B cell (primary cell): ENCODE results near the gene SLC52A3. TPM values are rescaled to one million over a fixed set of nuclear protein-coding genes. Genes with fewer than 3 reads are reported as not detected.

Source experiments
- ATAC-seq: fragments of 200-7000 bp; cut with Tn5 transposase; one replicate; pipeline ENCODE4 v1.10.0; 2021; ENCODE audit warnings: low read depth, mild to moderate bottlenecking, moderate number of reproducible peaks, moderate library complexity
- CTCF ChIA-PET: fragments of 350-600 bp; sonication (Branson Sonifier 250); formaldehyde crosslinking; loops from one replicate; lab custom pipeline; 2021; ENCODE audit warnings: antibody characterized with exemption, inconsistent platforms; lab: Charles Lee
- POLR2A ChIA-PET: fragments of 350-600 bp; sonication (Branson Sonifier 250); formaldehyde crosslinking; loops from one replicate; lab custom pipeline; 2021; ENCODE audit warnings: antibody characterized with exemption; lab: Charles Lee
- DNase-seq: peaks from one replicate; pipeline ENCODE4 v3.0.0; 2013
- H2AFZ ChIP-seq: 2 replicates; pipeline ENCODE4 v1.6.1; 2012; ENCODE audit warnings: mild to moderate bottlenecking, low read depth, low read length; ENCODE audit not compliant: insufficient read depth, poor library complexity, severe bottlenecking
- H3K27ac ChIP-seq, 2 donors: 1 replicate in 1 of 2; 2 replicates in 1 of 2; pipeline ENCODE4 v1.5.1; 2012 to 2013; ENCODE audit warnings: low read length in 2 of 2, mild to moderate bottlenecking in 2 of 2, moderate library complexity in 1 of 2
- H3K27me3 ChIP-seq, 4 experiments: fragments of 200-600 bp in 1 of 4; sonication (generic) in 1 of 4; replicated peaks in 1 of 4; 1 replicate in 2 of 4; 2 replicates in 2 of 4; pipeline versions ENCODE4 v1.6.1 to v1.7.0; 2013 to 2016; ENCODE audit warnings: low read length in 3 of 4, mild to moderate bottlenecking in 2 of 4, mixed read lengths in 1 of 4, moderate library complexity in 1 of 4; ENCODE audit not compliant: insufficient read depth in 4 of 4, control insufficient read depth in 3 of 4; ENCODE audit errors: control extremely low read depth in 1 of 4
- H3K36me3 ChIP-seq, 2 experiments: replicated peaks in 1 of 2; 1 replicate in 1 of 2; 2 replicates in 1 of 2; pipeline versions ENCODE4 v1.6.1 to v1.7.1; 2013; ENCODE audit warnings: low read length in 1 of 2; ENCODE audit not compliant: insufficient read depth in 2 of 2, control insufficient read depth in 1 of 2; ENCODE audit errors: control extremely low read depth in 1 of 2, extremely low read depth in 1 of 2
- H3K4me1 ChIP-seq, 2 donors: fragments of 200-600 bp in 1 of 2; sonication (generic) in 1 of 2; 1 replicate in 1 of 2; 2 replicates in 1 of 2; pipeline versions ENCODE4 v1.5.1 to v1.6.1; 2013 to 2017; ENCODE audit warnings: low read length in 2 of 2; ENCODE audit not compliant: control insufficient read depth in 2 of 2, insufficient read depth in 2 of 2
- H3K4me2 ChIP-seq: replicated peaks from 2 replicates; pipeline ENCODE3; 2012; ENCODE audit warnings: mild to moderate bottlenecking, low read depth, low read length; ENCODE audit not compliant: poor library complexity, severe bottlenecking
- H3K4me3 ChIP-seq, 5 experiments: fragments of 200-600 bp in 1 of 5; sonication (generic) in 1 of 5; 1 replicate in 3 of 5; 2 replicates in 2 of 5; pipeline versions ENCODE4 v1.5.1 to v1.7.0; 2011 to 2016; ENCODE audit warnings: low read length in 4 of 5, mild to moderate bottlenecking in 4 of 5, low read depth in 2 of 5, control low read depth in 1 of 5, moderate library complexity in 1 of 5; ENCODE audit not compliant: insufficient read depth in 1 of 5; ENCODE audit errors: control extremely low read depth in 1 of 5, extremely low read depth in 1 of 5
- H3K79me2 ChIP-seq: fragments of 200-600 bp; sonication (generic); one replicate; pipeline ENCODE4 v1.6.0; 2016; ENCODE audit warnings: low read length; ENCODE audit not compliant: control insufficient read depth, insufficient read depth
- H3K9ac ChIP-seq: fragments of 200-600 bp; sonication (generic); 2 replicates; pipeline ENCODE4 v1.6.1; 2017; ENCODE audit warnings: mild to moderate bottlenecking, low read length, moderate library complexity
- H3K9me3 ChIP-seq, 3 donors: one replicate each; pipeline versions ENCODE4 v1.6.1 to v1.7.1; 2013; ENCODE audit warnings: low read length in 2 of 3; ENCODE audit not compliant: control insufficient read depth in 2 of 3, insufficient read depth in 1 of 3; ENCODE audit errors: control extremely low read depth in 1 of 3
- H4K20me1 ChIP-seq: 2 replicates; pipeline ENCODE4 v1.6.0; 2012; ENCODE audit warnings: mild to moderate bottlenecking, low read length; ENCODE audit not compliant: insufficient read depth, control insufficient read depth, poor library complexity, severe bottlenecking
- H3K27ac Mint-ChIP-seq: one replicate; pipeline ENCODE4 v1.8.0; 2021; ENCODE audit warnings: mixed read lengths
- H3K27me3 Mint-ChIP-seq: one replicate; pipeline ENCODE4 v1.8.0; 2021; ENCODE audit warnings: mixed read lengths
- H3K4me1 Mint-ChIP-seq: one replicate; pipeline ENCODE4 v1.8.0; 2021; ENCODE audit warnings: mixed read lengths
- H3K4me3 Mint-ChIP-seq: one replicate; pipeline ENCODE4 v1.8.0; 2021; ENCODE audit warnings: mixed read lengths
- H3K9me3 Mint-ChIP-seq: one replicate; pipeline ENCODE4 v1.8.0; 2022; ENCODE audit warnings: mixed read lengths; ENCODE audit not compliant: insufficient read depth
- CTCF ChIP-seq: fragments of 200-600 bp; IDR thresholded peaks from one replicate; pipeline ENCODE4 v1.8.0; 2022; ENCODE audit warnings: antibody characterized with exemption, mild to moderate bottlenecking
- EZH2 ChIP-seq: IDR thresholded peaks from 2 replicates; pipeline ENCODE4 v1.6.1; 2012; ENCODE audit warnings: borderline replicate concordance, low read depth, mild to moderate bottlenecking, moderate library complexity, low read length; ENCODE audit not compliant: insufficient read depth, poor library complexity, severe bottlenecking
- WGBS: methylation state at CpG from one replicate; pipeline ENCODE4 v1.1.5; 2013; ENCODE audit warnings: missing lambda C conversion rate; ENCODE audit not compliant: insufficient coverage; 5-methylcytosine and 5-hydroxymethylcytosine counted together
- intact Hi-C: fragments of 100-400 bp; cut with micrococcal nuclease; formaldehyde crosslinking; loops from one replicate; pipeline ENCODE4 v1.10.0; 2022
- polyA plus RNA-seq: library from polyadenylated mRNA; depleted of rRNA; stranded (reverse); fragments of >200 nt; gene quantifications from 2 replicates; pipeline ENCODE4 v1.2.3, GENCODE V29; 2012
- total RNA-seq, 2 donors: library from RNA; stranded (reverse); fragments of 120-200 nt in 1 of 2; gene quantifications; 1 replicate in 1 of 2; 2 replicates in 1 of 2; pipeline versions ENCODE4 v1.2.3 to v1.2.4, GENCODE V29; 2013 to 2022

SLC52A3 gene
- total and polyA plus RNA-seq, 2 donors (not counting 1 experiment from before 2014, with no cell fraction given): not detected

GRCh38 chr20:760751-761417 is 7.4 kb downstream of the SLC52A3 start:
- Histone ChIP-seq H3K4me3 (no peak overlapping the region), H3K9ac (no peak overlapping the region), H4K20me1 (no peaks in the 10 kb centered on the region), H3K27me3 (peaks cover 0 to 6% (median 0%) of the 10 kb centered on the region in 4 experiments), H2AFZ (peak overlapping the region; percentile 16), H3K36me3 (no peaks in the 10 kb centered on the region), H3K9me3 (peaks cover 0 to 6% (median 0%) of the 10 kb centered on the region in 3 donors), H3K4me1 (no peaks in the 10 kb centered on the region), H3K79me2 (no peaks in the 10 kb centered on the region), H3K4me2 (no peak overlapping the region), H3K27ac (no peak overlapping the region)
- ChIA-PET CTCF (no interaction called here), POLR2A (no interaction called here)
- Mint-ChIP-seq H3K4me3 (no peak overlapping the region), H3K4me1 (no peaks in the 10 kb centered on the region), H3K27ac (no peak overlapping the region), H3K9me3 (no peaks in the 10 kb centered on the region), H3K27me3 (peaks cover 18% of the 10 kb centered on the region)
- 61% methylated on average over 44 of the region's 44 CpGs for WGBS
- DNase-seq (peak; percentile 10), ATAC-seq (no peak)
- intact Hi-C loops: no loop called here
- peak; percentile 69 for TF ChIP-seq CTCF
- TF ChIP-seq EZH2: no peak

GRCh38 chr20:757506-757905 is 10.8 kb downstream of the SLC52A3 start:
- H3K79me2 ChIP-seq: no peaks in the 10 kb centered on the region
- no CpG with 5 or more reads among the region's 3 CpGs for WGBS
- H2AFZ ChIP-seq: no peak overlapping the region
- no peak for DNase-seq
- ChIA-PET CTCF (no interaction called here), POLR2A (no interaction called here)
- H3K4me2 ChIP-seq: no peak overlapping the region
- no peaks in the 10 kb centered on the region for H3K4me1 Mint-ChIP-seq
- H3K9me3 ChIP-seq: peaks cover 0 to 6% (median 0%) of the 10 kb centered on the region in 3 donors
- H3K4me3 ChIP-seq: no peak overlapping the region
- H3K27ac Mint-ChIP-seq: no peak overlapping the region
- H3K36me3 ChIP-seq: no peaks in the 10 kb centered on the region
- no peak overlapping the region for H3K9ac ChIP-seq
- intact Hi-C loops: no loop called here
- TF ChIP-seq EZH2 (no peak), CTCF (no peak)
- H3K9me3 Mint-ChIP-seq: no peaks in the 10 kb centered on the region
- peaks cover 0 to 6% (median 0%) of the 10 kb centered on the region in 4 experiments for H3K27me3 ChIP-seq
- no peak for ATAC-seq
- H3K4me3 Mint-ChIP-seq: no peak overlapping the region
- no peaks in the 10 kb centered on the region for H3K4me1 ChIP-seq
- H3K27ac ChIP-seq: no peak overlapping the region
- H3K27me3 Mint-ChIP-seq: peaks cover 23% of the 10 kb centered on the region
- H4K20me1 ChIP-seq: no peaks in the 10 kb centered on the region
